ENCODE data around the gene CYP4F8. TPM values are rescaled to one million over a fixed set of nuclear protein-coding genes. Genes with fewer than 3 reads are reported as not detected.

The CYP4F8 gene
- total and polyA plus RNA-seq, 2 donors (not counting 1 experiment from before 2014, with no cell fraction given), result not detected

- ATAC-seq (ENCODE audit: low read depth), result no peak
- intact Hi-C loops (cut with micrococcal nuclease), result no loop called here
- no peaks in the 10 kb centered on the region for H3K79me2 ChIP-seq (ENCODE audit: control insufficient read depth, insufficient read depth, low read length)
- H3K4me3 ChIP-seq (ENCODE audit: control extremely low read depth in 1 of 5, extremely low read depth in 1 of 5, insufficient read depth in 1 of 5, low read depth in 2 of 5, low read length in 4 of 5), result no peak overlapping the region
- POLR2A ChIA-PET, result no interaction called here
- H2AFZ ChIP-seq (ENCODE audit: insufficient read depth, low read depth, low read length, poor library complexity, severe bottlenecking), result no peak overlapping the region
- no peaks in the 10 kb centered on the region for H3K36me3 ChIP-seq (replicated peaks in 1 of 2; ENCODE audit: control extremely low read depth in 1 of 2, control insufficient read depth in 1 of 2, extremely low read depth in 1 of 2, insufficient read depth in 2 of 2, low read length in 1 of 2)
- H3K27me3 ChIP-seq (replicated peaks in 1 of 4; ENCODE audit: control extremely low read depth in 1 of 4, control insufficient read depth in 3 of 4, insufficient read depth in 4 of 4, low read length in 3 of 4), result peaks cover 0 to 24% (median 3%) of the 10 kb centered on the region in 4 experiments
- H4K20me1 ChIP-seq (ENCODE audit: control insufficient read depth, insufficient read depth, low read length, poor library complexity, severe bottlenecking), result no peaks in the 10 kb centered on the region
- no peak overlapping the region for H3K4me2 ChIP-seq (replicated peaks; ENCODE audit: low read depth, low read length, poor library complexity, severe bottlenecking)
- no peaks in the 10 kb centered on the region for H3K4me1 ChIP-seq (ENCODE audit: control insufficient read depth in 2 of 2, insufficient read depth in 2 of 2, low read length in 2 of 2)
- H3K9me3 ChIP-seq (ENCODE audit: control extremely low read depth in 1 of 3, control insufficient read depth in 2 of 3, insufficient read depth in 1 of 3, low read length in 2 of 3), result no peaks in the 10 kb centered on the region
- H3K27me3 Mint-ChIP-seq, result peaks cover 34% of the 10 kb centered on the region
- DNase-seq, result no peak
- 71% methylated on average over 2 of the region's 2 CpGs for WGBS (ENCODE audit: insufficient coverage)
- H3K9me3 Mint-ChIP-seq (ENCODE audit: insufficient read depth), result no peaks in the 10 kb centered on the region
- CTCF ChIA-PET, result interaction anchor here (1.7 kb wide), 1 partner anchor 781 kb away, joined by 3 read pairs; no protein-coding TSS in a partner anchor
- H3K4me3 Mint-ChIP-seq, result no peak overlapping the region
- no peak overlapping the region for H3K27ac ChIP-seq (ENCODE audit: low read length in 2 of 2)
- TF ChIP-seq EZH2 (IDR thresholded peaks at IDR 0.05; ENCODE audit: borderline replicate concordance, insufficient read depth, low read depth, low read length, poor library complexity, severe bottlenecking), result no peak
- TF ChIP-seq CTCF (IDR thresholded peaks at IDR 0.05), result no peak
- no peak overlapping the region for H3K27ac Mint-ChIP-seq
- no peak overlapping the region for H3K9ac ChIP-seq (ENCODE audit: low read length)
- peaks cover 3% of the 10 kb centered on the region for H3K4me1 Mint-ChIP-seq
These were observed 21.0 kb downstream of the CYP4F8 start for GRCh38 chr19:15636026-15636425.

GRCh38 chr19:15639596-15639995, 24.6 kb downstream of the CYP4F8 start:
- POLR2A ChIA-PET, result no interaction called here
- intact Hi-C loops (cut with micrococcal nuclease), result no loop called here

More at GRCh38 chr19:15639596-15639995, 24.6 kb downstream of the CYP4F8 start:
- Histone ChIP-seq H3K4me2 (replicated peaks; ENCODE audit: low read depth, low read length, poor library complexity, severe bottlenecking) (no peak overlapping the region), H3K4me1 (ENCODE audit: control insufficient read depth in 2 of 2, insufficient read depth in 2 of 2, low read length in 2 of 2) (peaks cover 3 to 16% of the 10 kb centered on the region in 2 donors), H2AFZ (ENCODE audit: insufficient read depth, low read depth, low read length, poor library complexity, severe bottlenecking) (no peak overlapping the region), H3K9me3 (ENCODE audit: control extremely low read depth in 1 of 3, control insufficient read depth in 2 of 3, insufficient read depth in 1 of 3, low read length in 2 of 3) (peaks cover 0 to 9% (median 0%) of the 10 kb centered on the region in 3 donors), H3K36me3 (replicated peaks in 1 of 2; ENCODE audit: control extremely low read depth in 1 of 2, control insufficient read depth in 1 of 2, extremely low read depth in 1 of 2, insufficient read depth in 2 of 2, low read length in 1 of 2) (no peaks in the 10 kb centered on the region), H3K4me3 (ENCODE audit: control extremely low read depth in 1 of 5, extremely low read depth in 1 of 5, insufficient read depth in 1 of 5, low read depth in 2 of 5, low read length in 4 of 5) (no peak overlapping the region), H3K27ac (ENCODE audit: low read length in 2 of 2) (no peak overlapping the region), H4K20me1 (ENCODE audit: control insufficient read depth, insufficient read depth, low read length, poor library complexity, severe bottlenecking) (no peaks in the 10 kb centered on the region), H3K79me2 (ENCODE audit: control insufficient read depth, insufficient read depth, low read length) (no peaks in the 10 kb centered on the region), H3K9ac (ENCODE audit: low read length) (no peak overlapping the region), H3K27me3 (replicated peaks in 1 of 4; ENCODE audit: control extremely low read depth in 1 of 4, control insufficient read depth in 3 of 4, insufficient read depth in 4 of 4, low read length in 3 of 4) (peaks cover 0 to 25% (median 1%) of the 10 kb centered on the region in 4 experiments)
- H3K4me3 Mint-ChIP-seq, result no peak overlapping the region
- TF ChIP-seq EZH2 (IDR thresholded peaks at IDR 0.05; ENCODE audit: borderline replicate concordance, insufficient read depth, low read depth, low read length, poor library complexity, severe bottlenecking) (no peak), CTCF (IDR thresholded peaks at IDR 0.05) (no peak)
- ATAC-seq (ENCODE audit: low read depth), result no peak
- DNase-seq, result no peak
- peaks cover 5% of the 10 kb centered on the region for H3K4me1 Mint-ChIP-seq
- no peak overlapping the region for H3K27ac Mint-ChIP-seq
- H3K27me3 Mint-ChIP-seq, result peaks cover 31% of the 10 kb centered on the region
- no peaks in the 10 kb centered on the region for H3K9me3 Mint-ChIP-seq (ENCODE audit: insufficient read depth)
- CTCF ChIA-PET, result no interaction called here

Measured in B cell (primary cell).